NT2/D1 (cell line): Measurements from ENCODE around the gene C20orf96.

ENCODE experiments used
- SUZ12 ChIP-seq: IDR thresholded peaks from 2 replicates; pipeline ENCODE4 v1.6.1; 2011; ENCODE audit not compliant: insufficient read length, insufficient read depth; ENCODE audit errors: extremely low read depth
- ZNF274 ChIP-seq: IDR thresholded peaks from 2 replicates; pipeline ENCODE4 v1.6.1; 2011; ENCODE audit warnings: mild to moderate bottlenecking, low read depth, low read length

- TF ChIP-seq SUZ12 (no peak), ZNF274 (no peak)
These were observed 13.7 kb downstream of the C20orf96 start for GRCh38 chr20:276620-277495.
